WI38 (cell line): ENCODE data around the gene FGF11.

Experiments
- H3K4me3 ChIP-seq: 2 replicates; pipeline ENCODE4 v1.5.1; 2011; ENCODE audit warnings: low read depth, mild to moderate bottlenecking, control low read depth, low read length
- TF ChIP-seq, protein P1 (sequence below): IDR thresholded peaks from 2 replicates; pipeline ENCODE4 v1.5.1; 2012; ENCODE audit warnings: low read depth, mild to moderate bottlenecking, control low read depth, low read length

Gene FGF11

DNA sequence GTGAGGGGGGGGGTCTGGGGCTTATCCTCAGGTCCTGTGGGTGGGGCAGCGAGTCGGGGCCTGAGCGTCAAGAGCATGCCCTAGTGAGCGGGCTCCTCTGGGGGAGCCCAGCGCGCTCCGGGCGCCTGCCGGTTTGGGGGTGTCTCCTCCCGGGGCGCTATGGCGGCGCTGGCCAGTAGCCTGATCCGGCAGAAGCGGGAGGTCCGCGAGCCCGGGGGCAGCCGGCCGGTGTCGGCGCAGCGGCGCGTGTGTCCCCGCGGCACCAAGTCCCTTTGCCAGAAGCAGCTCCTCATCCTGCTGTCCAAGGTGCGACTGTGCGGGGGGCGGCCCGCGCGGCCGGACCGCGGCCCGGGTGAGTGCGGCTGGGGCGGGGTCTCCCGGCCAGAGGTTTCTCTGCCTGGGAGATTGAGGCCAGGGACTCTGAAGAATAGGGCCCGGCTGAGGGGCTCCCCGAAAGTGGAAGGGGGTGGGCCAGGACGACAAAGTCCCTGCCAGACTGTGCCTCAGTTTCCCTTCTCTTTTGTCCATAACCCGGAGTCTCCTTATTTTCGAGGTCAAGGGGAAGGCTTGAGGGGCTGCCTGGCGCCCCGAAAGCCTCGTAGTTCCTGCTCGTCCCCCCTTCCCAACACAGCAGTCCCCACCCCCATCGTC lies at the start of gene FGF11:
Gene FGF11 (plus strand): TSS at position 51 of the 651 bp plus-strand sequence. CDS start 109 bp downstream, at position 160.
- TF ChIP-seq, protein P1, sequence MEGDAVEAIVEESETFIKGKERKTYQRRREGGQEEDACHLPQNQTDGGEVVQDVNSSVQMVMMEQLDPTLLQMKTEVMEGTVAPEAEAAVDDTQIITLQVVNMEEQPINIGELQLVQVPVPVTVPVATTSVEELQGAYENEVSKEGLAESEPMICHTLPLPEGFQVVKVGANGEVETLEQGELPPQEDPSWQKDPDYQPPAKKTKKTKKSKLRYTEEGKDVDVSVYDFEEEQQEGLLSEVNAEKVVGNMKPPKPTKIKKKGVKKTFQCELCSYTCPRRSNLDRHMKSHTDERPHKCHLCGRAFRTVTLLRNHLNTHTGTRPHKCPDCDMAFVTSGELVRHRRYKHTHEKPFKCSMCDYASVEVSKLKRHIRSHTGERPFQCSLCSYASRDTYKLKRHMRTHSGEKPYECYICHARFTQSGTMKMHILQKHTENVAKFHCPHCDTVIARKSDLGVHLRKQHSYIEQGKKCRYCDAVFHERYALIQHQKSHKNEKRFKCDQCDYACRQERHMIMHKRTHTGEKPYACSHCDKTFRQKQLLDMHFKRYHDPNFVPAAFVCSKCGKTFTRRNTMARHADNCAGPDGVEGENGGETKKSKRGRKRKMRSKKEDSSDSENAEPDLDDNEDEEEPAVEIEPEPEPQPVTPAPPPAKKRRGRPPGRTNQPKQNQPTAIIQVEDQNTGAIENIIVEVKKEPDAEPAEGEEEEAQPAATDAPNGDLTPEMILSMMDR: no peak
- peak within 1 kb of the TSS; percentile 46 for H3K4me3 ChIP-seq

DNA sequence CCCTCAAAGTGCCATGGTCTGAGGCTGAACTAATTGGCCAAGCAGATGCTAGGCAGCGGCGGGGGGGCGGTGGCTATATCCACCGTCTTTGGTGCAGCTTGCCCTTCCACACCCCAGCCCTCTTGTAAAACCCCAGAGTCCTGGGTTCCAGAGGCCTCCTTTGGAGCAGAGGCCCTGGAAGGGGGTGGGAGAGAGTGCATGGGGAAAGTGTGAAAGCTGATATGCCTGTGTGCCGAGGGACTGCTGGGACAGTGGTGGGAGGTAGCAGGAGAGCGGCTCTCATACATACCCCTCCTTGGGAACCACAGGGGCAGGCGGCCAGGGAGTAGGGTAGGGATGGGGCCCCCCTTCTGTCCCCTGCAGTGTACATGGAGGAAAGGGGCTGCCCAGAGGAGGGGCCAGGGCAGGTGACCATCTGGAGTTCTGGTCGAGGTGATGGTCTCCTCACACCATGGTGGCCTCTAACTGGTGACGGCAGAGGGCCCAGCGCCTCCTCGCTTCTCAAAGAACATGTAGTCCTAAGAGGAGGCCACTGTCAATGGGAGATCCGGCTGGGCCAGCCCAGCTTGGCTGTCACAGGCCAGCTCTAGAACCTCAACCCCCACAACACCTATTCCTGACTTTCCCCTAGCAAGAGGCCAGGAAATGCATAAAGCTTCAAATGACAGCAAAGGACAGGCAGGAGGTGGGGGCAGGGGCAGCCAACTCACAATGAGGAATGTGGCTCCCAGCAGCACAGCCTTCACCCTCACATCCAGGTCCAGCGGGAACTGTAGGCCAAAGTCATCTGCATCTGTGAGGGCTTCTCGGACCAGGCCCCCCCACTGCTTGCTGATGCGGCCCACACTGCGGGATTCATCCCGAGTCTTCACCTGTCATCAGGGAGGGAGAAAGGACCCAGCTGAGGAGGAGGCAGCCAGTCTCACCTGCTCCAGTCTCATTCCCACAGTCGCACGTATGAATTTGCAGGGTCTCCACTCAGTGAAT lies 49.1 kb upstream of the FGF11 start:
- no peak overlapping the region for H3K4me3 ChIP-seq
- TF ChIP-seq, protein P1: no peak

- TF ChIP-seq, protein P1: no peak
- no peak overlapping the region for H3K4me3 ChIP-seq
Measured at GRCh38 chr17:7391307-7391706, 48.0 kb upstream of the FGF11 start.

GRCh38 chr17:7392696-7393612 lies 46.4 kb upstream of the FGF11 start:
- TF ChIP-seq, protein P1: no peak

DNA sequence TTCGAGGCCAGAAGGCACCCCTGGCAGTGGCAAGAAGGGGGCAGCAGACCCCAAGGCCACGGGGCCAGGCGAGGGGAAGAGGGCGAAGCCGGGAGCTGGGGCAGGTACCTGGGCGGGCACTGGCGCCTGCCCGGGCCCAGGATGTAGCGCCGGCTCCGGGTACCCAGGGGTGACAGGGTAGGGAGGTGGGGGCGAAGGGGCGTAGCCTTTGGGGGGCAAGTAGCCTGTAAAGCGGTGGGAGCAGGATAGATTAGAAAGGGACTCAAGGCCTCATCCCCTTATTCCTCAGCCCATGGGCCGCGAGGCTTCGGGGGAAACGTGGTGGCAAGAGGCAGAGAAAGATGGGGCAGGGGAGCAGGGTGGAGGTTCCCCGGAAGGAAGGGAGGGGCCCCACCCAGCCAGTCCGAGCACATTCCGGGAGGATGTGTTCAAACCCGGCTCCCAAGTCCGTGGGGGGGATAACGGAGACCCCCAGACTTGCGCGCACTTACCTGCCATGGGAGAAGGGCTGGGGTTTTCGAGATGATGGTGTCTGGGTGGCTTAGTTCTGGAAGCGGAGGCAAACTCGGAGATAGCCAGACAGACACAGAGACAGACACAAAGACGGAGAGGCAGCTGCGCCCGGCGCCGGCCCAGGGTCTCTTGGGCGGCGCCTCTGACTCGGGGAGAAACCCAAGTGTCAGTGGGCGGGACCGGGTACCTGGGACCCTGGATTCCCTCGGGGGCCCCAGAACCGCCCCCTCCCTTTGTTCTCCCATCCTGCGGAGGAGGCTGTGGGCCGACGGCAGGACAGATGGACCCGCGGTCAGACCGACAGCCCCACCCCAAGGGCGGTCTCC lies 45.5 kb upstream of the FGF11 start:
- TF ChIP-seq, protein P1: no peak
- H3K4me3 ChIP-seq: peak overlapping the region; percentile 90

More at GRCh38 chr17:7392696-7393612, 46.4 kb upstream of the FGF11 start:
- peak overlapping the region; percentile 90 for H3K4me3 ChIP-seq

DNA sequence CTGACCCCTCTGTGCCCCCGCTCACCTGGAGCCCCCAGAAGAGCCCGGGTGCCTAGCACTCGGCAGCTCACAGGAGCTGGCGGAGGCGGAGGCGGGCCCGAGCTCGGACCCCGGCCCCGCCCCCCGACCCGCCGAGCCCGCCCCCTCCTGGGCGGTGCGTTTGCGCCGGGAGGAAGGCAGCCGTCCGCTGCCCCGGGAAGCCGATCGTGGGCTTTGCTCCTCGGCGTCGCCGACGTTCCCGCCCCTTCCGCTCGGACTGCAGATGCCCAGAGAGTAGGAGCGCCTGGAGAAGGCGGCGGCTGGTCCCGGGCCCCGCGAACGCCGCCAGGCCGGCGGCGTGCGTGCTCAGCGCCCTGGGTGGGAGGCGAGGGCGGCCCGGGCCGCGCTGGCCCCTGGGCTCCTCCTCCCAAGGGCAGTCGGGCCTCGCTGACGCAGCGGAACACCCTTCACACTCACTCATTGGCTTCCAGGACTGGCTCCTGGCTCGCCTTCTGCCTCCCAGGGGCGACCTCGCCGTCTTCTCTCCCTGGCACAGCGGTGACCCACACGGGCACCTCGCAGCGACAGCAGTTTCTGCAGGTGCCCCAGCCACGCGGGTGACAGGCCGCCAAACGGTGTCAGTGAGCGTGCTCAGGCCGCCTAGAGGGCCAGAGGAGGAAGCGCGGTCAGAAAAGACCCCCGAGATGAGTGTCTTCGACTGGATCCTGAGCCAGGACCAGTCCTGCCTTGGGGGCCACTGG lies 44.7 kb upstream of the FGF11 start, which contains the start of gene PLSCR3:
Gene PLSCR3 (minus strand): TSS at position 74 of the 740 bp plus-strand sequence. CDS start 415 bp downstream, outside the sequence.
- TF ChIP-seq, protein P1: peak; percentile 36

More for the DNA sequence above, 44.7 kb upstream of the FGF11 start, which contains the start of gene PLSCR3:
- H3K4me3 ChIP-seq: peak within 1 kb of the TSS; percentile 90
